IMR-90 (cell line): ENCODE data around the gene EHMT1. TPM values are rescaled to one million over a fixed set of nuclear protein-coding genes. Genes with fewer than 3 reads are reported as not detected.

Experiments
- ATAC-seq: fragments of 200-7000 bp; cut with Tn5 transposase; 2 replicates; pipeline ENCODE4 v1.9.1; 2020; ENCODE audit warnings: low read depth, mild to moderate bottlenecking, moderate library complexity
- BruUV-seq: library from RNA; stranded (reverse); fragments of 400-500 nt; replicated peaks from 2 replicates; lab custom pipeline; 2021; lab: Mats Ljungman, UMichigan
- CTCF ChIA-PET: fragments of 300-600 bp; formaldehyde crosslinking; extraction: SDS; loops from one replicate; lab custom pipeline; 2021; ENCODE audit warnings: antibody characterized with exemption; lab: Yijun Ruan, JAX
- POLR2A ChIA-PET: fragments of 300-600 bp; sonication (Branson Sonifier 250); formaldehyde crosslinking; loops from one replicate; lab custom pipeline; 2022; ENCODE audit warnings: antibody characterized with exemption; ENCODE audit not compliant: unreplicated experiment; lab: Charles Lee
- DNase-seq: peaks from one replicate; pipeline ENCODE4 v3.0.0; 2013
- H2AFZ ChIP-seq: replicated peaks from 2 replicates; pipeline ENCODE3; 2013; ENCODE audit warnings: low read length, mild to moderate bottlenecking; ENCODE audit not compliant: poor library complexity
- H2AK5ac ChIP-seq: 2 replicates; pipeline ENCODE4 v1.6.1; 2013; ENCODE audit warnings: low read depth, low read length, inconsistent platforms
- H2AK9ac ChIP-seq: replicated peaks from 2 replicates; pipeline ENCODE3; 2013; ENCODE audit warnings: mild to moderate bottlenecking, low read depth, low read length, moderate library complexity; ENCODE audit not compliant: poor library complexity
- H2BK120ac ChIP-seq: 2 replicates; pipeline ENCODE4 v1.6.1; 2013; ENCODE audit warnings: low read depth, low read length, inconsistent platforms
- H2BK15ac ChIP-seq: 3 replicates; pipeline ENCODE4 v1.6.1; 2013; ENCODE audit warnings: low read depth, low read length, inconsistent platforms
- H2BK20ac ChIP-seq: 2 replicates; pipeline ENCODE4 v1.6.1; 2013; ENCODE audit warnings: low read depth, mild to moderate bottlenecking, inconsistent platforms, low read length, moderate library complexity
- H2BK5ac ChIP-seq: 2 replicates; pipeline ENCODE4 v1.6.1; 2013; ENCODE audit warnings: mild to moderate bottlenecking, low read depth, low read length, inconsistent platforms; ENCODE audit not compliant: poor library complexity, severe bottlenecking
- H3K14ac ChIP-seq: replicated peaks from 2 replicates; pipeline ENCODE4 v1.6.1; 2013; ENCODE audit warnings: low read depth, low read length, inconsistent platforms
- H3K18ac ChIP-seq: 2 replicates; pipeline ENCODE4 v1.6.1; 2013; ENCODE audit warnings: low read depth, low read length, control low read depth
- H3K23ac ChIP-seq: 2 replicates; pipeline ENCODE4 v1.6.1; 2013; ENCODE audit warnings: low read depth, low read length, inconsistent platforms
- H3K27ac ChIP-seq: 2 replicates; pipeline ENCODE4 v1.5.1; 2013; ENCODE audit warnings: mild to moderate bottlenecking, control low read depth, low read length; ENCODE audit not compliant: insufficient read depth
- H3K27me3 ChIP-seq: 2 replicates; pipeline ENCODE4 v1.6.1; 2013; ENCODE audit warnings: low read length; ENCODE audit not compliant: control insufficient read depth, insufficient read depth
- H3K36me3 ChIP-seq: 2 replicates; pipeline ENCODE4 v1.6.1; 2013; ENCODE audit warnings: low read length, mixed read lengths; ENCODE audit not compliant: control insufficient read depth, insufficient read depth
- H3K4ac ChIP-seq: 2 replicates; pipeline ENCODE4 v1.6.1; 2013; ENCODE audit warnings: low read depth, low read length, inconsistent platforms
- H3K4me1 ChIP-seq: 2 replicates; pipeline ENCODE4 v1.6.1; 2013; ENCODE audit warnings: low read length, mixed read lengths; ENCODE audit not compliant: control insufficient read depth, insufficient read depth
- H3K4me2 ChIP-seq: 2 replicates; pipeline ENCODE4 v1.6.1; 2013; ENCODE audit warnings: low read depth, mild to moderate bottlenecking, control low read depth, low read length, moderate library complexity
- H3K4me3 ChIP-seq: 2 replicates; pipeline ENCODE4 v1.5.1; 2013; ENCODE audit warnings: low read depth, mild to moderate bottlenecking, control low read depth, low read length, moderate library complexity; ENCODE audit not compliant: insufficient read depth
- H3K56ac ChIP-seq: 2 replicates; pipeline ENCODE4 v1.6.1; 2013; ENCODE audit warnings: low read length, inconsistent platforms; ENCODE audit not compliant: insufficient read depth; ENCODE audit errors: extremely low read depth
- H3K79me1 ChIP-seq, 2 experiments: 2 replicates each; pipeline ENCODE4 v1.6.1; 2013; ENCODE audit warnings: low read length in 2 of 2, inconsistent platforms in 1 of 2, low read depth in 1 of 2
- H3K9ac ChIP-seq: 2 replicates; pipeline ENCODE4 v1.6.1; 2013; ENCODE audit warnings: low read depth, low read length, control low read depth
- H3K9me1 ChIP-seq: 2 replicates; pipeline ENCODE4 v1.6.1; 2013; ENCODE audit warnings: low read length, inconsistent platforms; ENCODE audit not compliant: insufficient read depth
- H3K9me3 ChIP-seq: 2 replicates; pipeline ENCODE4 v1.6.1; 2013; ENCODE audit warnings: low read length; ENCODE audit not compliant: control insufficient read depth, insufficient read depth
- H4K20me1 ChIP-seq: 2 replicates; pipeline ENCODE4 v1.6.1; 2013; ENCODE audit warnings: low read length, inconsistent platforms; ENCODE audit not compliant: insufficient read depth
- H4K5ac ChIP-seq: 2 replicates; pipeline ENCODE4 v1.6.1; 2013; ENCODE audit warnings: mild to moderate bottlenecking, low read depth, low read length, control low read depth
- H4K8ac ChIP-seq, 2 experiments: 2 replicates each; pipeline ENCODE4 v1.6.1; 2013; ENCODE audit warnings: low read depth in 2 of 2, low read length in 2 of 2, control low read depth in 1 of 2, inconsistent platforms in 1 of 2
- H4K91ac ChIP-seq: 2 replicates; pipeline ENCODE4 v1.6.1; 2013; ENCODE audit warnings: low read depth, low read length, inconsistent platforms; ENCODE audit not compliant: insufficient read depth
- BHLHE40 ChIP-seq: fragments of 150-350 bp; IDR thresholded peaks from 2 replicates; pipeline ENCODE4 v1.6.1; 2016; ENCODE audit warnings: mild to moderate bottlenecking, low read depth, low read length
- CEBPB ChIP-seq: IDR thresholded peaks from 2 replicates; pipeline ENCODE4 v1.6.1; 2012; ENCODE audit warnings: low read depth, low read length, improper control_type of control experiment
- CHD1 ChIP-seq: IDR thresholded peaks from 2 replicates; pipeline ENCODE4 v1.6.1; 2012; ENCODE audit warnings: low read depth, low read length, improper control_type of control experiment
- FOS ChIP-seq: fragments of 150-350 bp; IDR thresholded peaks from 2 replicates; pipeline ENCODE4 v1.6.1; 2016; ENCODE audit warnings: low read depth, low read length
- MAFK ChIP-seq: IDR thresholded peaks from 2 replicates; pipeline ENCODE4 v1.6.1; 2012; ENCODE audit warnings: low read depth, low read length, improper control_type of control experiment
- MAZ ChIP-seq: IDR thresholded peaks from 2 replicates; pipeline ENCODE4 v1.6.1; 2012; ENCODE audit warnings: low read depth, mild to moderate bottlenecking, low read length, improper control_type of control experiment, moderate library complexity, borderline replicate concordance
- MXI1 ChIP-seq: IDR thresholded peaks from 2 replicates; pipeline ENCODE4 v1.6.1; 2012; ENCODE audit warnings: low read depth, mild to moderate bottlenecking, low read length, moderate library complexity, borderline replicate concordance
- NFE2L2 ChIP-seq: fragments of 150-350 bp; IDR thresholded peaks from 2 replicates; pipeline ENCODE4 v1.6.1; 2016; ENCODE audit warnings: low read depth, mild to moderate bottlenecking, low read length
- POLR2A ChIP-seq: IDR thresholded peaks from 2 replicates; pipeline ENCODE4 v1.6.1; 2012; ENCODE audit warnings: mild to moderate bottlenecking, low read depth, low read length
- RAD21 ChIP-seq: IDR thresholded peaks from 2 replicates; pipeline ENCODE4 v1.6.1; 2012; ENCODE audit warnings: low read length, improper control_type of control experiment
- RCOR1 ChIP-seq: IDR thresholded peaks from 2 replicates; pipeline ENCODE4 v1.6.1; 2012; ENCODE audit warnings: mild to moderate bottlenecking, low read length, improper control_type of control experiment; ENCODE audit not compliant: insufficient replicate concordance
- RFX5 ChIP-seq: IDR thresholded peaks from 2 replicates; pipeline ENCODE4 v1.8.0; 2012; ENCODE audit warnings: low read depth, mild to moderate bottlenecking, low read length, moderate library complexity
- SMC3 ChIP-seq: fragments of 150-350 bp; IDR thresholded peaks from 2 replicates; pipeline ENCODE4 v1.6.1; 2016; ENCODE audit warnings: low read depth, mild to moderate bottlenecking, antibody characterized with exemption, low read length, moderate library complexity
- WGBS, 2 experiments: methylation state at CpG; one replicate each; pipeline versions ENCODE4 v1.1.5 to v1.1.7; 2013; ENCODE audit warnings: missing lambda C conversion rate in 2 of 2; ENCODE audit not compliant: insufficient read length in 1 of 2; ENCODE audit errors: extremely low coverage in 2 of 2; 5-methylcytosine and 5-hydroxymethylcytosine counted together
- dilution Hi-C: fragments of 300-500 bp; cut with HindIII; formaldehyde crosslinking; loops from one replicate; pipeline ENCODE4 v1.14.3; 2018; ENCODE audit warnings: low sequenced_read_pairs; ENCODE audit not compliant: unreplicated experiment
- in situ Hi-C: fragments of 300-500 bp; cut with MboI; formaldehyde crosslinking; loops from 3 replicates; pipeline ENCODE4 v1.14.3; 2019; ENCODE audit warnings: low sequenced_read_pairs, inconsistent platforms, mixed read lengths
- intact Hi-C: fragments of 100-400 bp; cut with micrococcal nuclease; formaldehyde crosslinking; loops from 2 replicates; pipeline ENCODE4 v1.10.0; 2022
- polyA plus RNA-seq, 3 experiments: library from polyadenylated mRNA; depleted of rRNA; stranded (reverse); fragments of >200 nt; gene quantifications; 2 replicates each; pipeline ENCODE4 v1.2.3, GENCODE V29; 2012; ENCODE audit warnings: low replicate concordance in 1 of 3
- total RNA-seq: library from RNA; depleted of rRNA; stranded (reverse); fragments of >200 nt; gene quantifications from 2 replicates; pipeline ENCODE4 v1.2.3, GENCODE V29; 2012
- TF ChIP-seq, protein P1 (sequence below): conservative IDR thresholded peaks from 2 replicates; pipeline ENCODE4 v1.5.1; 2012; ENCODE audit warnings: mild to moderate bottlenecking, low read depth, low read length, improper control_type of control experiment
- TF ChIP-seq, protein P2 (sequence below): fragments of 150-350 bp; IDR thresholded peaks from 2 replicates; pipeline ENCODE4 v1.6.1; 2016; ENCODE audit warnings: low read depth, mild to moderate bottlenecking, low read length, moderate library complexity, borderline replicate concordance
- TF ChIP-seq, protein P3 (sequence below): fragments of 150-350 bp; IDR thresholded peaks from 2 replicates; pipeline ENCODE4 v1.6.1; 2017; ENCODE audit warnings: mild to moderate bottlenecking, antibody characterized with exemption, low read length, low read depth

EHMT1 gene
- total and polyA plus RNA-seq, 2 of the 4 experiments (the other 2 are of a cell fraction): 32.8 to 35.1 TPM

DNA sequence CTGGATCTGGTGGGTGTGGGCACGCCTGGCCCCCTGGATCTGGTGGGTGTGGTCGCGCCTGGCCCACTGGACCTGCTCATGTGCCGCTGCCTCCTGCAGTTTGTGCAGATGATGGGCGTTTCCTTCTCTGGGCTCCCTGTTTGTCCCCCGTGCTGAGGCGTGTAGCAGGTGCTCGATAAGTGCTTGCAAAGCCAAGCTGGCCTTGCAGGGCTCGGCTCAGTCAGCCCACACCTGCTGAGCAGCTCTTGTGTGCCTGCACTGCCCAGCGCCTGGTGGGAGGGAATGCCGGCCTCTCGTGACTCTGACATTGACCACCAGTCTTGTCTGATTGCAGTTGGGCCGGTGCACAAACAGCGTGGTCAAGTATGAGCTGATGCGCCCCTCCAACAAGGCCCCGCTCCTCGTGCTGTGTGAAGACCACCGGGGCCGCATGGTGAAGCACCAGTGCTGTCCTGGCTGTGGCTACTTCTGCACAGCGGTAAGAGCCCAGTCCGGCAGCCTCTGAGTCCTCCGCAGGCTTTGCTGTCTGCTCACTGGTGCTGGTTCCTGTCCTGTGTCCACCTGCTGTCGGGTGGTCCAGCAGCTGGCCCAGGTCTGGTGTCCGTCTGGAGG lies 156.1 kb downstream of the EHMT1 start:
- Histone ChIP-seq H4K91ac (no peak overlapping the region), H3K14ac (no peak overlapping the region), H3K4ac (no peak overlapping the region), H3K18ac (no peak overlapping the region), H3K56ac (no peak overlapping the region), H4K20me1 (no peaks in the 10 kb centered on the region), H3K9me1 (peaks cover 7% of the 10 kb centered on the region; the same call in 1 of the 2 replicates), H3K9me3 (no peaks in the 10 kb centered on the region; the same call in 1 of the 2 replicates), H3K23ac (no peak overlapping the region), H3K27ac (no peak overlapping the region), H2BK20ac (no peak overlapping the region), H4K8ac (no peak overlapping the region), H3K27me3 (no peaks in the 10 kb centered on the region), H2BK15ac (no peak overlapping the region), H3K9ac (no peak overlapping the region), H4K5ac (no peak overlapping the region), H3K4me1 (no peaks in the 10 kb centered on the region), H2AFZ (no peak overlapping the region), H2AK5ac (no peak overlapping the region), H2AK9ac (no peak overlapping the region), H3K36me3 (peaks cover 59% of the 10 kb centered on the region), H2BK120ac (no peak overlapping the region), H2BK5ac (no peak overlapping the region), H3K79me1 (peaks cover 8 to 29% of the 10 kb centered on the region in 2 experiments), H3K4me2 (no peak overlapping the region), H3K4me3 (no peak overlapping the region)
- in situ Hi-C loops (no loop called here), dilution Hi-C loops (no loop called here), intact Hi-C loops (loop anchor here (5.0 kb wide), 1 partner anchor 103 kb away; no protein-coding TSS in a partner anchor)
- ATAC-seq (no peak), DNase-seq (no peak)
- 90% methylated on average over 15 of the region's 24 CpGs; no CpG with 5 or more reads in 1 of the 2 experiments for WGBS, 2 experiments
- CTCF ChIA-PET: no interaction called here
- POLR2A ChIA-PET: no interaction called here
- BruUV-seq: no TSS peak
- TF ChIP-seq SMC3: no peak
- no peak for TF ChIP-seq FOS
- TF ChIP-seq MAZ: no peak
- no peak for TF ChIP-seq RCOR1
- TF ChIP-seq MXI1: no peak
- no peak for TF ChIP-seq BHLHE40
- TF ChIP-seq POLR2A: no peak
- TF ChIP-seq, protein P1, sequence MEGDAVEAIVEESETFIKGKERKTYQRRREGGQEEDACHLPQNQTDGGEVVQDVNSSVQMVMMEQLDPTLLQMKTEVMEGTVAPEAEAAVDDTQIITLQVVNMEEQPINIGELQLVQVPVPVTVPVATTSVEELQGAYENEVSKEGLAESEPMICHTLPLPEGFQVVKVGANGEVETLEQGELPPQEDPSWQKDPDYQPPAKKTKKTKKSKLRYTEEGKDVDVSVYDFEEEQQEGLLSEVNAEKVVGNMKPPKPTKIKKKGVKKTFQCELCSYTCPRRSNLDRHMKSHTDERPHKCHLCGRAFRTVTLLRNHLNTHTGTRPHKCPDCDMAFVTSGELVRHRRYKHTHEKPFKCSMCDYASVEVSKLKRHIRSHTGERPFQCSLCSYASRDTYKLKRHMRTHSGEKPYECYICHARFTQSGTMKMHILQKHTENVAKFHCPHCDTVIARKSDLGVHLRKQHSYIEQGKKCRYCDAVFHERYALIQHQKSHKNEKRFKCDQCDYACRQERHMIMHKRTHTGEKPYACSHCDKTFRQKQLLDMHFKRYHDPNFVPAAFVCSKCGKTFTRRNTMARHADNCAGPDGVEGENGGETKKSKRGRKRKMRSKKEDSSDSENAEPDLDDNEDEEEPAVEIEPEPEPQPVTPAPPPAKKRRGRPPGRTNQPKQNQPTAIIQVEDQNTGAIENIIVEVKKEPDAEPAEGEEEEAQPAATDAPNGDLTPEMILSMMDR: no peak
- no peak for TF ChIP-seq CHD1
- TF ChIP-seq RAD21: no peak
- no peak for TF ChIP-seq MAFK
- TF ChIP-seq NFE2L2: no peak
- TF ChIP-seq, protein P2, sequence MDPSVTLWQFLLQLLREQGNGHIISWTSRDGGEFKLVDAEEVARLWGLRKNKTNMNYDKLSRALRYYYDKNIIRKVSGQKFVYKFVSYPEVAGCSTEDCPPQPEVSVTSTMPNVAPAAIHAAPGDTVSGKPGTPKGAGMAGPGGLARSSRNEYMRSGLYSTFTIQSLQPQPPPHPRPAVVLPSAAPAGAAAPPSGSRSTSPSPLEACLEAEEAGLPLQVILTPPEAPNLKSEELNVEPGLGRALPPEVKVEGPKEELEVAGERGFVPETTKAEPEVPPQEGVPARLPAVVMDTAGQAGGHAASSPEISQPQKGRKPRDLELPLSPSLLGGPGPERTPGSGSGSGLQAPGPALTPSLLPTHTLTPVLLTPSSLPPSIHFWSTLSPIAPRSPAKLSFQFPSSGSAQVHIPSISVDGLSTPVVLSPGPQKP: no peak
- no peak for TF ChIP-seq RFX5
- no peak for TF ChIP-seq CEBPB
- TF ChIP-seq, protein P3, sequence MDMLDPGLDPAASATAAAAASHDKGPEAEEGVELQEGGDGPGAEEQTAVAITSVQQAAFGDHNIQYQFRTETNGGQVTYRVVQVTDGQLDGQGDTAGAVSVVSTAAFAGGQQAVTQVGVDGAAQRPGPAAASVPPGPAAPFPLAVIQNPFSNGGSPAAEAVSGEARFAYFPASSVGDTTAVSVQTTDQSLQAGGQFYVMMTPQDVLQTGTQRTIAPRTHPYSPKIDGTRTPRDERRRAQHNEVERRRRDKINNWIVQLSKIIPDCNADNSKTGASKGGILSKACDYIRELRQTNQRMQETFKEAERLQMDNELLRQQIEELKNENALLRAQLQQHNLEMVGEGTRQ: no peak
